OCI-LY3 (cell line): ENCODE data around the gene ITPKA.

ENCODE experiments used
- H2AFZ ChIP-seq: fragments of 200-600, 300-600 bp; shearing (Covaris generic); 2 replicates; pipeline ENCODE4 v1.6.0; 2014; ENCODE audit warnings: antibody characterized with exemption, low read depth, low read length
- H3K27ac ChIP-seq: fragments of 200-600, 300-600 bp; sonication (generic); 2 replicates; pipeline ENCODE4 v1.5.1; 2014; ENCODE audit warnings: mild to moderate bottlenecking, low read length, moderate library complexity, mixed read lengths
- H3K27me3 ChIP-seq: fragments of 200-600, 300-600 bp; sonication (generic); 2 replicates; pipeline ENCODE4 v1.6.1; 2014; ENCODE audit warnings: low read depth, low read length, mixed read lengths
- H3K36me3 ChIP-seq: fragments of 200-600, 300-600 bp; sonication (generic); replicated peaks from 2 replicates; pipeline ENCODE3; 2014; ENCODE audit warnings: low read depth, low read length, mixed read lengths
- H3K4me1 ChIP-seq: fragments of 300-600, 200-600 bp; sonication (generic); 2 replicates; pipeline ENCODE4 v1.6.1; 2014; ENCODE audit warnings: low read length, mixed read lengths
- H3K4me2 ChIP-seq: fragments of 200-600, 300-600 bp; sonication (generic); 2 replicates; pipeline ENCODE4 v1.6.1; 2014; ENCODE audit warnings: low read length, mixed read lengths
- H3K4me3 ChIP-seq: fragments of 300-600, 200-600 bp; sonication (generic); 2 replicates; pipeline ENCODE4 v1.5.1; 2014; ENCODE audit warnings: antibody characterized with exemption, mild to moderate bottlenecking, low read length, moderate library complexity
- H3K79me2 ChIP-seq: fragments of 300-600, 200-600 bp; shearing (Covaris generic); 2 replicates; pipeline ENCODE4 v1.6.1; 2014; ENCODE audit warnings: mild to moderate bottlenecking, low read length, mixed read lengths
- H3K9ac ChIP-seq: fragments of 300-600, 200-600 bp; shearing (Covaris generic); 2 replicates; pipeline ENCODE4 v1.6.0; 2014; ENCODE audit warnings: mild to moderate bottlenecking, low read length, moderate library complexity
- H3K9me3 ChIP-seq: fragments of 200-600, 300-600 bp; shearing (Covaris generic); 2 replicates; pipeline ENCODE4 v1.6.1; 2014; ENCODE audit warnings: low read length, mixed read lengths; ENCODE audit not compliant: insufficient read depth
- H4K20me1 ChIP-seq: fragments of 200-600, 300-600 bp; sonication (generic); 2 replicates; pipeline ENCODE4 v1.6.1; 2016; ENCODE audit warnings: low read length, mixed read lengths; ENCODE audit not compliant: insufficient read depth
- CTCF ChIP-seq: fragments of 200-600, 300-600 bp; sonication (generic); IDR thresholded peaks from 2 replicates; pipeline ENCODE4 v1.5.1; 2014; ENCODE audit warnings: antibody characterized with exemption, low read length, low read depth
- EZH2phosphoT487 ChIP-seq: fragments of 200-600 bp; shearing (Covaris generic); IDR thresholded peaks from 2 replicates; pipeline ENCODE4 v1.6.1; 2018; ENCODE audit warnings: antibody characterized with exemption, mixed run types, low read depth

ITPKA gene

DNA sequence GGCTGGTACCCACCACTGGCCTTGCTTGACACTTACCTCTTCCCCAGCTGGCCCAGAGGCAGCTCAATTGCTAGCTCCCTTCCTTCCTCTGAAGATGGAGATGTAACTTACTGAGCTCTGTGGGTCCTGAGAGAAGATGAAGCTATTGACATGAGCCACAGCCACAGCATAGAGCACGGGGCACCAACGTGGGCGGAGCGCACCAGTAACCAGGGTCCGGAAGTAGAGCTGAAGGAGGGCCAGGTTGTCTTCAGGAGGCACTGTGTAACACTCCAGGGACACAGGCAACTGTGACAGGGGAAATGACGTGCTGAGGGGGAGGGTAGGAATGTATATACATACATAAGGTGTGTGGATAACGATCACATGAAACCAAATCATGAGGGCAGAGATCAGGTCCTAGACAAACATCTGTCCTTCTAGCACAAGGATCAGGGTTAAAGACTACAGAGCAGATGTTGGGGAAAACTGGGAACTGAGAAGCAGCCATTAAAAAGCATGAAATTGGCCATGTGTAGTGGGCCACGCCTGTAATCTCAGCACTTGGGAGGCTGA is 24.3 kb downstream of the ITPKA start:
- H3K36me3 ChIP-seq = peaks cover 7% of the 10 kb centered on the region
- H3K79me2 ChIP-seq = no peaks in the 10 kb centered on the region
- H3K4me2 ChIP-seq = no peak overlapping the region
- no peak overlapping the region for H3K9ac ChIP-seq
- H3K27me3 ChIP-seq = no peaks in the 10 kb centered on the region
- H2AFZ ChIP-seq = no peak overlapping the region
- no peak overlapping the region for H3K27ac ChIP-seq
- H3K4me1 ChIP-seq = no peaks in the 10 kb centered on the region
- TF ChIP-seq EZH2phosphoT487 (no peak), CTCF (no peak)
- no peak overlapping the region for H3K4me3 ChIP-seq
- no peaks in the 10 kb centered on the region for H3K9me3 ChIP-seq
- H4K20me1 ChIP-seq = no peaks in the 10 kb centered on the region

GRCh38 chr15:41520636-41521035 is 27.0 kb downstream of the ITPKA start:
- Histone ChIP-seq H3K36me3 (peaks cover 10% of the 10 kb centered on the region), H3K27ac (no peak overlapping the region), H3K4me1 (no peaks in the 10 kb centered on the region), H3K4me3 (no peak overlapping the region), H3K9ac (no peak overlapping the region), H4K20me1 (no peaks in the 10 kb centered on the region), H3K4me2 (no peak overlapping the region), H3K79me2 (no peaks in the 10 kb centered on the region), H3K9me3 (no peaks in the 10 kb centered on the region), H2AFZ (no peak overlapping the region), H3K27me3 (no peaks in the 10 kb centered on the region)
- no peak for TF ChIP-seq EZH2phosphoT487
- TF ChIP-seq CTCF = no peak

DNA sequence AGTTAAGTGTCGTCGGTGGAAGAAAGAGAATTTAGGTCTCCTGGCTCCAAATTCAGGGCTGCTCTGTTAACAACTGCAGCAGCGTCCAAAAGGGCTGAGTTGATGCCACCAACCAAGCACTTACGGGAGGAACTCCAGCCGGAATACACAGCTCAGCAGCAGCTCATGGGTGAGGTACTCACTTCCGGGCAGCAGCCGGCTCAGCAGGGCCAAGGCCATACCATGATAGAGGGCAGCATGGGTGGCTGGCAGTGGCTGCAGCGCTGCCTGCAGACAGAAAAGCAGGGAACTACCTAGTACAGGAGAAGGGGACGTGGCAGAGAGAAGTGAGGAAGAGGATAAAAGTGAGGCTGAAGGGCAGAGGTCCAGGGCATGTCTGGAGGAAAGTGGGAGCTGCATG is 27.9 kb downstream of the ITPKA start:
- no peaks in the 10 kb centered on the region for H3K27me3 ChIP-seq
- no peak overlapping the region for H3K9ac ChIP-seq
- H4K20me1 ChIP-seq = no peaks in the 10 kb centered on the region
- no peak overlapping the region for H3K4me3 ChIP-seq
- no peaks in the 10 kb centered on the region for H3K4me1 ChIP-seq
- no peak overlapping the region for H2AFZ ChIP-seq
- no peaks in the 10 kb centered on the region for H3K9me3 ChIP-seq
- H3K27ac ChIP-seq = no peak overlapping the region
- no peak overlapping the region for H3K4me2 ChIP-seq
- peaks cover 15% of the 10 kb centered on the region for H3K36me3 ChIP-seq
- TF ChIP-seq EZH2phosphoT487 (no peak), CTCF (no peak)
- no peaks in the 10 kb centered on the region for H3K79me2 ChIP-seq

DNA sequence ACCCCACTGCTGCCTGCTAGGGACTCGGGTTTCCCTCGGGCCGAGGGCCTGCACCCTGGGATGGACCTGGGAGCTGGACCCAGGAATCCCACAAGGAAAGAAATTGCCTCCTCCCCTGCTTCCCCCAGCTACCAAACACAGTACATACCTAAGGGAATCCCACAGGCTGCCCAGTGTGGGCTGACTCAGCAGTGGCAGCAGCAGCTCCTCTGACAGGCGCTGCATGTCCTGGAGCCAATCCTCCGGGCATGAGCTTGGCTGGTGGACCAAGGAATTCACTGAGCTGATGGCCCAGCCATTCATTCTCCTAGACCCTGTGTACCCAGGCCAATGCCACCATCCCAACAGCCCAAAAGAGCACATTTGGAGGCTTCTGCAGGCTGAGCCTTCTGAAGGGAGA is 29.4 kb downstream of the ITPKA start:
- Histone ChIP-seq H3K4me1 (no peaks in the 10 kb centered on the region), H3K4me3 (no peak overlapping the region), H3K27me3 (no peaks in the 10 kb centered on the region), H3K4me2 (no peak overlapping the region), H3K36me3 (peaks cover 25% of the 10 kb centered on the region), H3K79me2 (no peaks in the 10 kb centered on the region), H4K20me1 (no peaks in the 10 kb centered on the region), H3K9me3 (no peaks in the 10 kb centered on the region), H2AFZ (no peak overlapping the region), H3K27ac (no peak overlapping the region), H3K9ac (no peak overlapping the region)
- no peak for TF ChIP-seq EZH2phosphoT487
- TF ChIP-seq CTCF = no peak
